HepG2 (cell line): ENCODE data around the gene SH2D7.

Experiments used
- CHD2 ChIP-seq: IDR thresholded peaks from 2 replicates; pipeline ENCODE4 v1.6.1; 2011; ENCODE audit warnings: low read depth, low read length, improper control_type of control experiment
- CTCF ChIP-seq: sonication (generic); formaldehyde crosslinking; IDR thresholded peaks from 2 replicates; pipeline ENCODE4 v1.5.0; 2020; ENCODE audit warnings: mild to moderate bottlenecking, missing genetic modification reagents, moderate library complexity
- IRX3 ChIP-seq: sonication (generic); formaldehyde crosslinking; IDR thresholded peaks from 2 replicates; pipeline ENCODE4 v1.8.1; 2023; ENCODE audit warnings: mild to moderate bottlenecking, low read depth, missing genetic modification reagents, borderline replicate concordance
- JUN ChIP-seq: sonication (generic); formaldehyde crosslinking; IDR thresholded peaks from 2 replicates; pipeline ENCODE4 v1.4.0; 2020; ENCODE audit warnings: mild to moderate bottlenecking, missing genetic modification reagents
- MIER2 ChIP-seq: IDR thresholded peaks from 2 replicates; pipeline ENCODE4 v1.6.1; 2016; ENCODE audit warnings: missing biosample characterization, missing genetic modification reagents
- SMARCE1 ChIP-seq: fragments of 450-650 bp; IDR thresholded peaks from 2 replicates; pipeline ENCODE4 v1.6.1; 2017; ENCODE audit warnings: borderline replicate concordance
- ZBTB1 ChIP-seq: sonication (generic); formaldehyde crosslinking; IDR thresholded peaks from 2 replicates; pipeline ENCODE4 v1.4.0; 2020; ENCODE audit warnings: missing genetic modification reagents, borderline replicate concordance
- ZKSCAN8 ChIP-seq: IDR thresholded peaks from 2 replicates; pipeline ENCODE4 v1.6.1; 2016; ENCODE audit warnings: borderline replicate concordance, missing genetic modification reagents, missing compliant biosample characterization
- ZNF263 ChIP-seq: sonication (generic); formaldehyde crosslinking; IDR thresholded peaks from 2 replicates; pipeline ENCODE4 v1.4.0; 2020; ENCODE audit warnings: missing genetic modification reagents

- TF ChIP-seq CHD2 (no peak), ZKSCAN8 (CRISPR knock-in tag) (no peak), CTCF (no peak), MIER2 (CRISPR knock-in tag) (no peak), JUN (no peak), ZNF263 (no peak), IRX3 (CRISPR knock-in tag) (no peak), ZBTB1 (CRISPR knock-in tag) (no peak), SMARCE1 (no peak)
These were observed 8.5 kb upstream of the SH2D7 start for GRCh38 chr15:78083687-78084448.
